ENCODE measurements around the gene DNAH11. TPM values are rescaled to one million over a fixed set of nuclear protein-coding genes. Genes with fewer than 3 reads are reported as not detected.
"Not testable (repeated sequence)": the region's sequence is repeated elsewhere in the genome, so short reads cannot be mapped to it uniquely, and the experiment has no call there.

DNAH11 gene
- total RNA-seq, 1 donor from 2014 or later, result 0.02 TPM

- Mint-ChIP-seq H3K9me3 (ENCODE audit: low read depth) (no peaks in the 10 kb centered on the region), H3K4me3 (ENCODE audit: unreplicated experiment) (no peak overlapping the region), H3K4me1 (ENCODE audit: low read depth) (no peaks in the 10 kb centered on the region), H3K36me3 (ENCODE audit: low read depth) (no peaks in the 10 kb centered on the region), H3K27ac (ENCODE audit: unreplicated experiment) (no peak overlapping the region), H3K27me3 (ENCODE audit: low read depth) (peaks cover 15% of the 10 kb centered on the region)
- no peak for TF ChIP-seq CTCF (IDR thresholded peaks at IDR 0.05)
- no peak for DNase-seq (ENCODE audit: low spot score)
Measured at GRCh38 chr7:21829731-21830130, 286.9 kb downstream of the DNAH11 start.

- H3K9me3 Mint-ChIP-seq (ENCODE audit: low read depth), result peaks cover 5% of the 10 kb centered on the region
- H3K27ac Mint-ChIP-seq (ENCODE audit: unreplicated experiment), result no peak overlapping the region
- no peaks in the 10 kb centered on the region for H3K27me3 Mint-ChIP-seq (ENCODE audit: low read depth)
- no peaks in the 10 kb centered on the region for H3K4me1 Mint-ChIP-seq (ENCODE audit: low read depth)
- H3K36me3 Mint-ChIP-seq (ENCODE audit: low read depth), result no peaks in the 10 kb centered on the region
- H3K4me3 Mint-ChIP-seq (ENCODE audit: unreplicated experiment), result no peak overlapping the region
- no peak for TF ChIP-seq CTCF (IDR thresholded peaks at IDR 0.05)
- DNase-seq (ENCODE audit: low spot score), result no peak
Measured at GRCh38 chr7:21844742-21845141, 301.9 kb downstream of the DNAH11 start.

GRCh38 chr7:21850531-21851285, 307.9 kb downstream of the DNAH11 start:
- TF ChIP-seq CTCF (IDR thresholded peaks at IDR 0.05), result no peak
- no peak for DNase-seq (ENCODE audit: low spot score)
- Mint-ChIP-seq H3K4me1 (ENCODE audit: low read depth) (no peaks in the 10 kb centered on the region), H3K27ac (ENCODE audit: unreplicated experiment) (no peak overlapping the region), H3K27me3 (ENCODE audit: low read depth) (peaks cover under 1% of the 10 kb centered on the region), H3K9me3 (ENCODE audit: low read depth) (peaks cover 5% of the 10 kb centered on the region), H3K4me3 (ENCODE audit: unreplicated experiment) (no peak overlapping the region), H3K36me3 (ENCODE audit: low read depth) (no peaks in the 10 kb centered on the region)

GRCh38 chr7:21851559-21851967, 308.7 kb downstream of the DNAH11 start:
- TF ChIP-seq CTCF (IDR thresholded peaks at IDR 0.05), result no peak
- no peaks in the 10 kb centered on the region for H3K4me1 Mint-ChIP-seq (ENCODE audit: low read depth)
- no peak overlapping the region for H3K27ac Mint-ChIP-seq (ENCODE audit: unreplicated experiment)
- no peak overlapping the region for H3K4me3 Mint-ChIP-seq (ENCODE audit: unreplicated experiment)
- H3K27me3 Mint-ChIP-seq (ENCODE audit: low read depth), result peaks cover 4% of the 10 kb centered on the region
- no peak for DNase-seq (ENCODE audit: low spot score)
- peaks cover 5% of the 10 kb centered on the region for H3K9me3 Mint-ChIP-seq (ENCODE audit: low read depth)
- H3K36me3 Mint-ChIP-seq (ENCODE audit: low read depth), result no peaks in the 10 kb centered on the region

GRCh38 chr7:21865631-21866204, 322.9 kb downstream of the DNAH11 start:
- H3K27me3 Mint-ChIP-seq (ENCODE audit: low read depth); DNase-seq (ENCODE audit: low spot score); H3K4me3 Mint-ChIP-seq (ENCODE audit: unreplicated experiment); H3K27ac Mint-ChIP-seq (ENCODE audit: unreplicated experiment); H3K36me3 Mint-ChIP-seq (ENCODE audit: low read depth); H3K9me3 Mint-ChIP-seq (ENCODE audit: low read depth); H3K4me1 Mint-ChIP-seq (ENCODE audit: low read depth): not testable (repeated sequence)

- H3K27ac Mint-ChIP-seq (ENCODE audit: unreplicated experiment), result no peak overlapping the region
Measured at GRCh38 chr7:21866731-21867130, 323.9 kb downstream of the DNAH11 start.

More at GRCh38 chr7:21866731-21867130, 323.9 kb downstream of the DNAH11 start:
- Mint-ChIP-seq H3K27me3 (ENCODE audit: low read depth) (no peaks in the 10 kb centered on the region), H3K4me3 (ENCODE audit: unreplicated experiment) (no peak overlapping the region), H3K36me3 (ENCODE audit: low read depth) (no peaks in the 10 kb centered on the region), H3K9me3 (ENCODE audit: low read depth) (no peaks in the 10 kb centered on the region), H3K4me1 (ENCODE audit: low read depth) (no peaks in the 10 kb centered on the region)
- no peak for DNase-seq (ENCODE audit: low spot score)
- TF ChIP-seq CTCF (IDR thresholded peaks at IDR 0.05), result no peak

All from chondrocyte (in vitro differentiated cells).